H1 (cell line): Measurements from ENCODE around the gene RIMS3. TPM values are rescaled to one million over a fixed set of nuclear protein-coding genes. Genes with fewer than 3 reads are reported as not detected.

Experiments
- CTCF ChIA-PET: fragments of 300-600 bp; sonication (Branson Sonifier 250); formaldehyde crosslinking; loops from one replicate; lab custom pipeline; 2021; ENCODE audit not compliant: partially characterized antibody; lab: Charles Lee
- POLR2A ChIA-PET: fragments of 300-600 bp; sonication (Branson Sonifier 250); formaldehyde crosslinking; loops from one replicate; lab custom pipeline; 2021; ENCODE audit warnings: inconsistent platforms; ENCODE audit not compliant: partially characterized antibody; lab: Charles Lee
- DNase-seq, 2 experiments: peaks; one replicate each; pipeline versions ENCODE4 v3.0.0 to v3.0.0-alpha.2; 2010 to 2022; ENCODE audit warnings: low spot score in 2 of 2, low read depth in 1 of 2, mixed read lengths in 1 of 2
- FAIRE-seq: peaks from 2 replicates; lab custom pipeline; 2011; peaks lifted over from hg19 to GRCh38; lab: Jason Lieb, UNC
- H2AFZ ChIP-seq: 2 replicates; pipeline ENCODE4 v1.8.1; 2012; ENCODE audit warnings: low read length, inconsistent platforms
- H2AK5ac ChIP-seq: 2 replicates; pipeline ENCODE4 v1.6.1; 2013; ENCODE audit warnings: low read depth, low read length
- H2BK120ac ChIP-seq: replicated peaks from 2 replicates; pipeline ENCODE3; 2013; ENCODE audit warnings: low read depth, low read length, inconsistent platforms
- H2BK12ac ChIP-seq: 2 replicates; pipeline ENCODE4 v1.6.1; 2013; ENCODE audit warnings: low read depth, low read length
- H2BK15ac ChIP-seq: 2 replicates; pipeline ENCODE4 v1.6.1; 2013; ENCODE audit warnings: low read length
- H2BK20ac ChIP-seq: 2 replicates; pipeline ENCODE4 v1.6.1; 2013; ENCODE audit warnings: low read length
- H2BK5ac ChIP-seq: 2 replicates; pipeline ENCODE4 v1.6.1; 2013; ENCODE audit warnings: low read depth, low read length
- H3K14ac ChIP-seq: 2 replicates; pipeline ENCODE4 v1.6.1; 2013; ENCODE audit warnings: inconsistent platforms; ENCODE audit not compliant: insufficient read length
- H3K18ac ChIP-seq: 2 replicates; pipeline ENCODE4 v1.6.1; 2013; ENCODE audit warnings: low read length; ENCODE audit errors: extremely low read depth
- H3K23ac ChIP-seq: 2 replicates; pipeline ENCODE4 v1.6.1; 2013; ENCODE audit warnings: inconsistent platforms; ENCODE audit not compliant: insufficient read length
- H3K23me2 ChIP-seq: 2 replicates; pipeline ENCODE4 v1.6.1; 2013; ENCODE audit warnings: low read depth, low read length
- H3K27ac ChIP-seq: 2 replicates; pipeline ENCODE4 v1.6.1; 2011; ENCODE audit warnings: low read depth, low read length, inconsistent platforms
- H3K27me3 ChIP-seq, 4 experiments: replicated peaks in 1 of 4; 1 replicate in 1 of 4; 2 replicates in 3 of 4; pipeline versions ENCODE4 v1.6.1 to v1.8.1; 2011 to 2013; ENCODE audit warnings: low read length in 3 of 4, mild to moderate bottlenecking in 3 of 4, inconsistent platforms in 2 of 4, mixed read lengths in 2 of 4, moderate library complexity in 1 of 4; ENCODE audit not compliant: control insufficient read depth in 3 of 4, insufficient read depth in 3 of 4; ENCODE audit errors: extremely low read depth in 1 of 4
- H3K36me3 ChIP-seq, 4 experiments: 2 replicates each; pipeline versions ENCODE4 v1.6.1 to v1.8.1; 2011 to 2013; ENCODE audit warnings: mild to moderate bottlenecking in 4 of 4, low read length in 3 of 4, moderate library complexity in 2 of 4, control low read depth in 1 of 4, inconsistent platforms in 1 of 4; ENCODE audit not compliant: insufficient read depth in 4 of 4, control insufficient read depth in 2 of 4
- H3K4ac ChIP-seq: replicated peaks from 2 replicates; pipeline ENCODE3; 2013; ENCODE audit warnings: low read length, low read depth, mixed read lengths, inconsistent platforms; ENCODE audit not compliant: insufficient read length
- H3K4me1 ChIP-seq, 4 experiments: replicated peaks in 1 of 4; 1 replicate in 1 of 4; 2 replicates in 3 of 4; pipeline versions ENCODE4 v1.6.1 to v1.8.1; 2011 to 2013; ENCODE audit warnings: low read length in 3 of 4, inconsistent platforms in 2 of 4, mixed read lengths in 1 of 4; ENCODE audit not compliant: insufficient read depth in 4 of 4, control insufficient read depth in 3 of 4
- H3K4me2 ChIP-seq, 2 experiments: 2 replicates each; pipeline versions ENCODE4 v1.6.1 to v1.8.1; 2011 to 2013; ENCODE audit warnings: low read depth in 2 of 2, low read length in 2 of 2, control low read depth in 1 of 2, inconsistent platforms in 1 of 2, mild to moderate bottlenecking in 1 of 2; ENCODE audit not compliant: insufficient read depth in 1 of 2
- H3K4me3 ChIP-seq, 4 experiments: fragments of 200-600, 300-600 bp in 1 of 4; sonication (generic), shearing (Covaris generic), sonication (Bioruptor Twin) in 1 of 4; 2 replicates each; pipeline versions ENCODE4 v1.5.1 to v1.8.1; 2011 to 2016; ENCODE audit warnings: low read length in 4 of 4, low read depth in 3 of 4, control low read depth in 2 of 4, inconsistent platforms in 2 of 4, mild to moderate bottlenecking in 2 of 4, mixed read lengths in 1 of 4, moderate library complexity in 1 of 4; ENCODE audit not compliant: insufficient read depth in 2 of 4; ENCODE audit errors: extremely low read depth in 1 of 4
- H3K56ac ChIP-seq: replicated peaks from 2 replicates; pipeline ENCODE3; 2013; ENCODE audit warnings: low read depth, mild to moderate bottlenecking, mixed read lengths, low read length, inconsistent platforms; ENCODE audit not compliant: insufficient read length
- H3K79me1 ChIP-seq: 2 replicates; pipeline ENCODE4 v1.6.1; 2013; ENCODE audit warnings: low read depth, low read length, control low read depth
- H3K79me2 ChIP-seq, 2 experiments: 2 replicates each; pipeline versions ENCODE4 v1.6.1 to v1.8.1; 2012 to 2013; ENCODE audit warnings: low read length in 2 of 2, mild to moderate bottlenecking in 2 of 2, inconsistent platforms in 1 of 2; ENCODE audit not compliant: insufficient read depth in 2 of 2, control insufficient read depth in 1 of 2
- H3K9ac ChIP-seq, 4 experiments: replicated peaks in 1 of 4; 1 replicate in 1 of 4; 2 replicates in 3 of 4; pipeline versions ENCODE4 v1.6.1 to v1.8.1; 2011 to 2013; ENCODE audit warnings: low read depth in 3 of 4, low read length in 3 of 4, control low read depth in 2 of 4, mild to moderate bottlenecking in 2 of 4, moderate library complexity in 2 of 4, inconsistent platforms in 1 of 4; ENCODE audit errors: extremely low read depth in 1 of 4
- H3K9me3 ChIP-seq, 2 experiments: 2 replicates each; pipeline versions ENCODE4 v1.6.1 to v1.8.1; 2012 to 2013; ENCODE audit warnings: mild to moderate bottlenecking in 2 of 2, moderate library complexity in 2 of 2, control low read depth in 1 of 2, inconsistent platforms in 1 of 2, low read depth in 1 of 2, low read length in 1 of 2, mixed read lengths in 1 of 2; ENCODE audit not compliant: insufficient read depth in 2 of 2
- H4K20me1 ChIP-seq, 2 experiments: replicated peaks in 1 of 2; 2 replicates each; pipeline versions ENCODE3 to v1.8.1; 2011 to 2013; ENCODE audit warnings: inconsistent platforms in 2 of 2, low read length in 2 of 2, mild to moderate bottlenecking in 1 of 2; ENCODE audit not compliant: insufficient read depth in 2 of 2, control insufficient read depth in 1 of 2
- H4K5ac ChIP-seq: 2 replicates; pipeline ENCODE4 v1.6.1; 2013; ENCODE audit warnings: low read length, low read depth, mixed read lengths, inconsistent platforms; ENCODE audit not compliant: insufficient read length
- H4K8ac ChIP-seq: 2 replicates; pipeline ENCODE4 v1.8.0; 2013; ENCODE audit warnings: mild to moderate bottlenecking, moderate library complexity, low read length, inconsistent platforms; ENCODE audit not compliant: insufficient read depth; ENCODE audit errors: extremely low read depth
- H4K91ac ChIP-seq: replicated peaks from 2 replicates; pipeline ENCODE3; 2013; ENCODE audit warnings: low read length, mixed read lengths, inconsistent platforms; ENCODE audit not compliant: insufficient read length
- ASH2L ChIP-seq: fragments of 200-600, 300-600 bp; sonication (generic); IDR thresholded peaks from one replicate; pipeline ENCODE4 v1.7.1; 2017; ENCODE audit warnings: low read length
- BRCA1 ChIP-seq: IDR thresholded peaks from 2 replicates; pipeline ENCODE4 v1.6.1; 2012; ENCODE audit warnings: low read depth, low read length, improper control_type of control experiment
- CTBP2 ChIP-seq: IDR thresholded peaks from 2 replicates; pipeline ENCODE4 v1.7.0; 2011; ENCODE audit warnings: borderline replicate concordance, mild to moderate bottlenecking, moderate library complexity, mixed read lengths, low read length; ENCODE audit not compliant: insufficient read depth, insufficient read length
- HDAC6 ChIP-seq: IDR thresholded peaks from one replicate; pipeline ENCODE4 v1.7.1; 2012; ENCODE audit warnings: low read depth, mild to moderate bottlenecking, inconsistent platforms, low read length, moderate library complexity
- KDM4A ChIP-seq: IDR thresholded peaks from one replicate; pipeline ENCODE4 v1.7.1; 2012; ENCODE audit warnings: low read depth, mild to moderate bottlenecking, moderate library complexity, low read length, inconsistent platforms; ENCODE audit not compliant: severe bottlenecking
- NANOG ChIP-seq: IDR thresholded peaks from 2 replicates; pipeline ENCODE4 v1.6.1; 2011; ENCODE audit warnings: low read length, low read depth, mild to moderate bottlenecking, inconsistent platforms; ENCODE audit not compliant: insufficient read depth, poor library complexity, severe bottlenecking
- RAD21 ChIP-seq, 2 experiments: IDR thresholded peaks in 1 of 2; conservative IDR thresholded peaks in 1 of 2; 2 replicates each; pipeline ENCODE4 v1.6.1; 2011; ENCODE audit warnings: low read depth in 2 of 2, low read length in 2 of 2, improper control_type of control experiment in 1 of 2, inconsistent platforms in 1 of 2, mild to moderate bottlenecking in 1 of 2, moderate library complexity in 1 of 2
- RBBP5 ChIP-seq: IDR thresholded peaks from 2 replicates; pipeline ENCODE4 v1.7.1; 2012; ENCODE audit warnings: low read depth, mild to moderate bottlenecking, inconsistent platforms, low read length, moderate library complexity, borderline replicate concordance
- RFX5 ChIP-seq: IDR thresholded peaks from 2 replicates; pipeline ENCODE4 v1.6.1; 2011; ENCODE audit warnings: low read depth, low read length, improper control_type of control experiment, borderline replicate concordance
- RNF2 ChIP-seq: fragments of 200-900, 300-1000 bp; sonication (generic); IDR thresholded peaks from 2 replicates; pipeline ENCODE4 v1.7.1; 2016; ENCODE audit warnings: borderline replicate concordance, low read depth, mild to moderate bottlenecking, antibody characterized with exemption, low read length; ENCODE audit not compliant: poor library complexity, severe bottlenecking; ENCODE audit errors: missing control alignments
- SRF ChIP-seq: IDR thresholded peaks from 2 replicates; pipeline ENCODE4 v1.6.1; 2011; ENCODE audit warnings: mild to moderate bottlenecking, low read depth, low read length, moderate library complexity
- SUZ12 ChIP-seq: fragments of 200-600 bp; sonication (generic); IDR thresholded peaks from 2 replicates; pipeline ENCODE4 v1.6.1; 2012; ENCODE audit warnings: mild to moderate bottlenecking, inconsistent platforms, low read length, moderate library complexity, mixed read lengths
- TCF12 ChIP-seq: IDR thresholded peaks from 2 replicates; pipeline ENCODE4 v1.6.1; 2011; ENCODE audit warnings: low read depth, mild to moderate bottlenecking, low read length
- YY1 ChIP-seq: IDR thresholded peaks from 2 replicates; pipeline ENCODE4 v1.6.1; 2011; ENCODE audit warnings: low read depth, mild to moderate bottlenecking, low read length
- WGBS, 2 experiments: shearing (Covaris generic) in 1 of 2; methylation state at CpG; one replicate each; pipeline versions ENCODE4 v1.1.6 to v1.1.7; 2013 to 2015; ENCODE audit warnings: low lambda C conversion rate in 2 of 2, mixed read lengths in 2 of 2, inconsistent platforms in 1 of 2, low coverage in 1 of 2, missing lambda C conversion rate in 1 of 2; ENCODE audit not compliant: insufficient replicate concordance in 2 of 2, insufficient coverage in 1 of 2, insufficient read length in 1 of 2; ENCODE audit errors: extremely low coverage in 1 of 2, missing lambda C conversion rate in 1 of 2; 5-methylcytosine and 5-hydroxymethylcytosine counted together
- polyA plus RNA-seq, 7 experiments: library from polyadenylated mRNA; depleted of rRNA in 3 of 7; stranded (reverse) in 5 of 7; unstranded in 2 of 7; fragments of >200 nt in 5 of 7; fragments of 200-250 nt in 2 of 7; gene quantifications; 1 replicate in 5 of 7; 2 replicates in 1 of 7; 4 replicates in 1 of 7; pipeline versions ENCODE4 v1.2.1 to v1.2.3, GENCODE V29; 2011 to 2013; ENCODE audit warnings: missing spikeins in 2 of 7, mixed read lengths in 2 of 7
- total RNA-seq: library from RNA; stranded (reverse); fragmentation: NEBNext Ultra II Directional; extraction: Animal tissue kit (Norgen Biotek cat#: 25700); gene quantifications from 2 replicates; pipeline ENCODE4 v1.2.1, GENCODE V29; 2021

RIMS3 gene
- total and polyA plus RNA-seq, 2 of the 8 experiments (the other 6 are each of a cell fraction or from before 2014, with no cell fraction given) = 13.3 to 20.6 TPM

- no peak overlapping the region for H3K14ac ChIP-seq
- no peak overlapping the region for H3K4me3 ChIP-seq
- H3K79me2 ChIP-seq = no peaks in the 10 kb centered on the region
- H3K27me3 ChIP-seq = no peaks in the 10 kb centered on the region
- H3K79me1 ChIP-seq = no peaks in the 10 kb centered on the region
- no peak overlapping the region for H3K9ac ChIP-seq
- H3K23ac ChIP-seq = no peak overlapping the region
- no peak overlapping the region for H2BK15ac ChIP-seq
- POLR2A ChIA-PET = interaction anchor here (0.8 to 2.9 kb wide), 2 partner anchors 10 to 72 kb away, joined by 5 to 9 read pairs; partner anchors contain the start of gene NFYC
- no peak overlapping the region for H2BK12ac ChIP-seq
- H3K27ac ChIP-seq = no peak overlapping the region
- H3K4me1 ChIP-seq = no peaks in the 10 kb centered on the region
- H3K56ac ChIP-seq = no peak overlapping the region
- WGBS, 2 experiments = 92% methylated on average over 5 of the region's 5 CpGs; no CpG with 5 or more reads in 1 of the 2 experiments
- H2BK120ac ChIP-seq = no peak overlapping the region
- H3K18ac ChIP-seq = no peak overlapping the region
- no peaks in the 10 kb centered on the region for H3K36me3 ChIP-seq
- H4K5ac ChIP-seq = no peak overlapping the region
- DNase-seq (no peak), FAIRE-seq (no peak)
- TF ChIP-seq RAD21 (IDR thresholded peaks at IDR 0.05 in 1 of 2, conservative IDR thresholded peaks at IDR 0.05 in 1 of 2; ENCODE audit: low read depth in 2 of 2, low read length in 2 of 2) (no peak), SUZ12 (no peak), CTBP2 (no peak), KDM4A (no peak), RFX5 (no peak), RNF2 (no peak), TCF12 (no peak), RBBP5 (no peak), SRF (no peak), HDAC6 (no peak), ASH2L (no peak), YY1 (no peak), NANOG (no peak), BRCA1 (no peak)
- CTCF ChIA-PET = interaction anchor here (1.3 to 24.9 kb wide), 3 partner anchors 10 to 154 kb away, joined by 3 to 684 read pairs (median 5); partner anchors contain the start of gene RIMS3
- no peak overlapping the region for H4K91ac ChIP-seq
- H3K4me2 ChIP-seq = no peak overlapping the region
- no peak overlapping the region for H4K8ac ChIP-seq
- no peaks in the 10 kb centered on the region for H3K23me2 ChIP-seq
- H2BK5ac ChIP-seq = no peak overlapping the region
- no peak overlapping the region for H2AK5ac ChIP-seq
- H4K20me1 ChIP-seq = no peaks in the 10 kb centered on the region
- no peak overlapping the region for H2AFZ ChIP-seq
- no peak overlapping the region for H2BK20ac ChIP-seq
- no peaks in the 10 kb centered on the region for H3K9me3 ChIP-seq
- no peak overlapping the region for H3K4ac ChIP-seq
Observed at GRCh38 chr1:40620150-40620549, 45.3 kb downstream of the RIMS3 start.
